ENCODE measurements around the gene KCND3.

The KCND3 gene

GRCh38 chr1:111989531-111990025 lies at the start of gene KCND3:
TSS of gene KCND3 (minus strand) at chr1:111989668.
- DNase-seq, result peak; percentile 20 to 83

- DNase-seq, result no peak
Observed at GRCh38 chr1:112034277-112034676, 44.8 kb upstream of the KCND3 start.

DNA sequence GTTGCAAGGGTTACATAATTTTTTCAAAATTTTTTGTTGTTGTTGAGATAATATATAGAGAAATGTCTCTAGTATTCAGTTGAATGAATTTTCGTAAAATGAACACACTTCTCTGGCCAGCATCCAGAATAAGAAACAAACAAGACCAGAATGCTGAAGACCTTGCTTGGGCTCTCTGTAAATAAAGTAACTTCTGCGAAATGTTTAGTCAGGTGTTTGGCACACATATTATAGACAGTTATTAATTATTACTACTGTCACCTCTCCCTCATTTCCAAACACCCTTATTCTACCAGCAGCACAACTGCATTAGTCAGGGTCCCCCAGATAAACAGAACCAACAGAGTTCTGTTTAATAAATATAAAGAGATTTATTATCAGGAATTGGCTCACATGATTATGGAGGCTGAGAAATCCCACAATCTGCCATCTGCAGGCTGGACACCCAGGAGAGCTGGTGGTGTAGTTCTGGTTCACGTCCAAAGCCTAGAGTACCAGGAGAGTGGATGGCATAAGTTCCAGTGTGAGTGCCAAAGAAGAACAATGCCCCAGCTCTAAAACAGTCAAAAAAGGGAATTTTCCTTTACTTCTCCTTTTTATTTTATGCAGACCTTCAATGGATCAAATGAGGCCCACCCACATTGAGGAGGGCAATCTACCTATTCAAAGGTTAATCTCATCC lies 44.1 kb upstream of the KCND3 start:
- DNase-seq, result no peak

- no peak for DNase-seq
Observed at GRCh38 chr1:112030157-112030556, 40.7 kb upstream of the KCND3 start.

DNA sequence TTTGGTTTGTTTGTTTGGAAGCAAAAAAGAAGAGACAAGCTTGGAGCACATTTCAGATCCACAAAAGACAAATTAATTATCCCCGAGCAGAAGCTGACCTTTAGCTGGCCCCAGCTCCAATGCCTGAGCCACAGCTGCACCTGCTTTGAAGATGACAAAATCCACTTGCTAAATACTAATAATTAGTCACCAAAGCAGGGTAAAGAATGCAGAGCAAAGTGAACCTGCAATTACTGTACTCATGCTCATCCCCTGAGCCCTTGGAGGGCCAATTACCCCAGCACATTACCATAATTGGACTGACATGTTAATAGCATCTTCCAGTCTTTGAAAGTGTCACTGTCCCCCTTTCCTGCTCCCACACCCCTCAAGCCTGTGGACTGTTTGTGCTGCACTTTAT lies 38.2 kb upstream of the KCND3 start:
- DNase-seq, result no peak

DNA sequence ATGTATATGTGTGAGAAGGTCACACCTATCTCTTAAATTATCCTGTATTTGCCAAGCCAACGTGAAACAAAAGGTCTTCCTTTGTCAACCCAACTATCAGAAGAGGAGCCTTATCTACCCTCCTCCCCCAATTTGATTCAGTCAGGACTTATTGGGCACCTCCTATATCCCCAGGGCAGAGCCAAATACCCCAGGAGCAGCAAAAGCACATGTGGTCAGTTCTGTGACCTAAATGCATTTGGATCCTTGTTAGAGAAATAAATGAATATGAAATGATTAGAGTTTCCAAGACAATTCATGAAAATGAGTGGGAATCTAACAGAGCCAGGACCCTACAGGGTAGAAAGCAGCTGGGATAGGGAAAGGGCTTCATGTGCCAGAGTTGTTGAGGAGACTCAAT lies 37.0 kb upstream of the KCND3 start:
- no peak for DNase-seq

DNA sequence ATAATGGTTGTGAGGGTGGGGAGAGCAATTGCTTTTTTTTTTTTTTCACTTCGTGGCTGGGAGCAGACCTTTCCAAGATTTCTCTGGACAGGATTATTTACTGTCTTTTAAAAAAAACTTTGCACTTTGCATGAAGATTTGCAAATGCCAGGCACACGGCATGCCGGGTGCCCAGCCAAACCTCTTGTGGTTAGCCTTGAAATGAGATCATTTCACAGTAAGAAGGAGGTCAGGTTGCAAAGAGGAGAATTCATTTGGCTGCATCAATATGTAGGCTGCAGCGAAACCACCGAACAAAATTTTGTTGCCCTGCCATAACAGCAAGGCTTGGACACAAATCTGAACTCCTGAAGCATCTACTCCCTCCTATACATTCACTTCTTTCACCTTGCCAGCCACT lies 36.5 kb upstream of the KCND3 start:
- peak; percentile 62 to 82 for DNase-seq

- DNase-seq, result no peak
Observed at GRCh38 chr1:112021263-112021662, 31.8 kb upstream of the KCND3 start.

GRCh38 chr1:112017183-112017582 lies 27.7 kb upstream of the KCND3 start:
- DNase-seq, result no peak

GRCh38 chr1:112012823-112013222 lies 23.4 kb upstream of the KCND3 start:
- no peak for DNase-seq

DNA sequence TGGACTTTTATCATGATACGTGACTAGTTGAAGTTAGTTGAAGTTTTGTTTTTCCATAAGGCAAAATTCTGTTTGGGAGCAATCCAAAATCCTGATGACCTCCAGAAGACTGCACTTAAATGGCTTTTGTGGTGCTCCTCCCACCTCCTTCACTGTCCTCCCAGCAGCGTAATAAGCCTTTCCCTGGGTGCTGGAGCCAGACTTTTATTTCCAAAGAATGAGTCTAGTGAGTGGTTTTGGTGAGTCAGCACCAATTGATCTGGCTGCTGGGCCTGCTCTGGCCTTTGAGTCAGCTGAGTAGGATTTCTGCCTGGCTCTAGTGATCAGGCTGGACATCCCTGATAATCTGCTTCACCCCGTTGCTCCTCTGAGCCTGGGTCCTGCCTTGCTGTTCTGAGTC lies 21.7 kb upstream of the KCND3 start:
- DNase-seq, result no peak

DNA sequence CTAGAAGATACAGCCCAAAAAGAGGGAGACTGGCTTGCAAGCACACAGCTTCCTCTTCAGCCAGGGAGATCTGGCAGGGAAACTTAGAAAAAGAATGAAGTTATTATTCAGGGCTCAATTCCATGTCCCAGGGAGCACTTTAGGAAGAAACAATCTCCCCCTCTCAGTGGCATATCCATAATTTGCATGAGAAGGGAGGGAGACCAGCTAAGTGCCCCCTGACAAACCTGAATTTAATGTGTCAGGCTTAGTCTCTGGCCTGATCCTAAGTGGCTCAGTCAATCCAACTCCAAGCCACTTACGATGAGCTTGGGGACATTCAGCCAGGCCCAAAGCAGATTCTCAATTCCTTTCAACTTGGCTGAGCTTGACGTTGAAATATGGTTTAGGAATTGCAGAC lies 17.7 kb upstream of the KCND3 start:
- no peak for DNase-seq

- DNase-seq, result no peak
Observed at GRCh38 chr1:112006416-112007025, 17.1 kb upstream of the KCND3 start.

DNA sequence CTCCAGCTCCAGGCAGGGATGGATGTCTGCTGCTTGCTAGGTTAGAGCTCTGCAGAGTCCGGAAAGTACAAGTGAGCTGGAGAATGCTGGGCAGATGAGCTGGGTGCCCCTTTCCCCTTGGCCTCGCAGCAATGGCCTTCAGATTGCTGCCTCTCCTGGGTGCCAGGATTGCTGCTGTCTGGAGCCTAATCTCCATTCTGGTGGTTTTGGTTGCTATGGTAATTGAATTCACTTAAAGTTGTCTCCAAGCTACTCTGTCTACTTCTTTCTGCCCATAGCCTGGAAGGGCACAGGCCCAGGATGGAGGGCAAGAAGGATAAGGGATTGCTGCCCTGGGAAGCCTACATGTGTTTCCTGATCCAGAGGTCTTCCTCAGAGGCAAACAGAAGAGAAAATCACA lies 14.6 kb upstream of the KCND3 start:
- no peak for DNase-seq

- no peak for DNase-seq
Observed at GRCh38 chr1:112002514-112002913, 13.0 kb upstream of the KCND3 start.

- DNase-seq, result no peak
Observed at GRCh38 chr1:112001436-112001835, 12.0 kb upstream of the KCND3 start.

- DNase-seq, result no peak
Observed at GRCh38 chr1:112000048-112000447, 10.6 kb upstream of the KCND3 start.

GRCh38 chr1:111998332-111998731 lies 8.9 kb upstream of the KCND3 start:
- no peak for DNase-seq

DNA sequence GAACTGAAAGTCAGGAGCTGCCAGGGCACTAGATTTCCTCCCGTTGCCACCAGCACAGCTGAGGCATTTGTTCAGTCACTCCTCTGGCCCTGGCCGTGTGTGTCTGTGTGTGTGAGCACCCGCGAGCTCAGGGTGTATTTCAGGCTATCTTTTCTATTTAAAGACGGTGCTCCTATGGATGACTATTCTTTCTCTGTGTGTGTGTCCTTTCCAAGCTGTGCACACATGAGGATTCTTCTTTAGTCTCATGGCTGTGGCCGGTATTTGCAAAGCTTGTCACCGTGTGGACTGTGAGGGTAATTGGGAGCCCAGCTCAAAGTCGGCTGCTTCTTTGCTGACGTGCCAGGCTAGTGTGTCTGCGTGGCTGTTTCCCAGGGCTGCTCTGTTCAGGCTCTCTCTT lies 3.0 kb upstream of the KCND3 start:
- DNase-seq, result no peak

GRCh38 chr1:111990878-111991718 lies 1.6 kb upstream of the KCND3 start:
- peak; percentile 96 for DNase-seq

DNA sequence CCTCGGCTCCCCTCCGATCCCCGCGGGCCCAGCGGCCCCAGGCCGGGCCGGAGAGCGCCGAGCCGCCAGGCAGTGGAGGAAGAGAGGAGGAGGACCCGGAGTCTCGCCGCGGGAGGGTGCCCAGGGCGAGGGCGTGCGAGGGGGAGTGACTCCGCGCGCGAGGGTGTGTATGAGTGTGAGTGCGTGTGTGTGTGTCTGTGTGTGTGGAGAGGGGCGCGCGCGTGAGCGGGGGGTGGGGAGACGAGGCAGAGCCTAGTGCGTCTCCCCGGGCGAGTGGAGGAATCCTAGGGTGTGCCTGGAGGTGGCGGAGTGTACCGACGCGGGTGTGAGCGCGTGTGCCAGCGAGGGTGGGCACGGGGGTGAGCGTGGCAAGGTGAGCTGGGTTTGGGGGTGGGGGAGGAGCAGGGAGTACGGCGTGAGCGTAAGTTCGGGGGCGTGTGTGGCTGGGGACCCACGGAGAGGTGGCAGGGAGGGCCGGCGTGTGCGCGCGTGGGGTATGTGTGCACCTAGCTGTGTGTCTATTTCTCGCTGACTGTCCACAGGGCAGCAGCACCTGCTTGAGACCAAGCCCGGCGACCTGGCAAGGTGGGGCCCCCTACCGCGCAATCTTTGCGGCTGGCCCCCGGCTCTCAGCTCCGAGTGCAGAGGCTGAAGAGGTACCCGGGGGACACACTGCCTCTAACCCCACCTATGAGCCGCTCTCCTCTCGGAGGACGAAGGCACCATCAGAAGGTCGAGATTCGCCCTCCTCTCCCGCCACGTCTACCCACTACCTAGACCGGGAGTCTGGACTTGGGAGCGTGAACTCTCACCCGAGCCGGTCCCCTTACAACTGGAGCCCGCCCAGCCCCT lies 784 bp upstream of the KCND3 start:
- DNase-seq, result peak; percentile 40 to 83

- peak; percentile 21 to 71 for DNase-seq
Observed at GRCh38 chr1:111988743-111989453, 570 bp downstream of the KCND3 start.

Data from NCI-H526 (cell line).